ENCODE data around the gene LOX.

- TF ChIP-seq FOXA1 (IDR thresholded peaks at IDR 0.05), result no peak
- no peak for TF ChIP-seq HDGF (IDR thresholded peaks at IDR 0.05; ENCODE audit: borderline replicate concordance)
- no peak for TF ChIP-seq ZNF384 (IDR thresholded peaks at IDR 0.05)
- TF ChIP-seq LEF1 (IDR thresholded peaks at IDR 0.05; ENCODE audit: borderline replicate concordance), result no peak
- no peak for TF ChIP-seq ARNT (IDR thresholded peaks at IDR 0.05)
- TF ChIP-seq L3MBTL2 (conservative IDR thresholded peaks at IDR 0.05), result no peak
- TF ChIP-seq FOXM1 (IDR thresholded peaks at IDR 0.05; ENCODE audit: borderline replicate concordance), result no peak
- TF ChIP-seq TARDBP (IDR thresholded peaks at IDR 0.05), result no peak
- no peak for TF ChIP-seq FOXK2 (IDR thresholded peaks at IDR 0.05)
These were observed 34.9 kb upstream of the LOX start for GRCh38 chr5:122112733-122113558.

Measured in HEK293T (cell line).